Endothelial cell (in vitro differentiated cells): ENCODE measurements around the gene LRIG1. TPM values are rescaled to one million over a fixed set of nuclear protein-coding genes. Genes with fewer than 3 reads are reported as not detected.

Experiments
- DNase-seq: peaks from one replicate; pipeline ENCODE4 v3.0.0; 2021; ENCODE audit warnings: low spot score
- H3K27ac Mint-ChIP-seq: one replicate; pipeline ENCODE4 v1.8.0; 2021; ENCODE audit warnings: mixed read lengths, inconsistent platforms; ENCODE audit not compliant: unreplicated experiment
- H3K27me3 Mint-ChIP-seq: one replicate; pipeline ENCODE4 v1.8.0; 2021; ENCODE audit warnings: mild to moderate bottlenecking, moderate library complexity, mixed read lengths, inconsistent platforms; ENCODE audit not compliant: unreplicated experiment
- H3K36me3 Mint-ChIP-seq: one replicate; pipeline ENCODE4 v1.8.0; 2021; ENCODE audit warnings: mild to moderate bottlenecking, low read depth, mixed read lengths, inconsistent platforms; ENCODE audit not compliant: unreplicated experiment
- H3K4me1 Mint-ChIP-seq: one replicate; pipeline ENCODE4 v1.8.0; 2021; ENCODE audit warnings: mild to moderate bottlenecking, mixed read lengths, inconsistent platforms; ENCODE audit not compliant: unreplicated experiment
- H3K4me3 Mint-ChIP-seq: one replicate; pipeline ENCODE4 v1.8.0; 2021; ENCODE audit warnings: mild to moderate bottlenecking, mixed read lengths, inconsistent platforms; ENCODE audit not compliant: unreplicated experiment
- H3K9me3 Mint-ChIP-seq: one replicate; pipeline ENCODE4 v1.8.0; 2021; ENCODE audit warnings: mixed read lengths, inconsistent platforms; ENCODE audit not compliant: unreplicated experiment
- CTCF ChIP-seq: fragments of 200-600 bp; sonication (generic); IDR thresholded peaks from one replicate; pipeline ENCODE4 v1.5.0; 2021; ENCODE audit warnings: antibody characterized with exemption; ENCODE audit not compliant: unreplicated experiment
- total RNA-seq: library from RNA; stranded (reverse); fragmentation: NEBNext Ultra II Directional; extraction: Animal tissue kit (Norgen Biotek cat#: 25700); gene quantifications from one replicate; pipeline ENCODE4 v1.2.1, GENCODE V29; 2021; ENCODE audit not compliant: unreplicated experiment

LRIG1 gene
- total RNA-seq, 1 donor from 2014 or later, result 25.1 TPM

- H3K27ac Mint-ChIP-seq, result no peak overlapping the region
- peaks cover 52% of the 10 kb centered on the region for H3K4me1 Mint-ChIP-seq
These were observed 7.2 kb downstream of the LRIG1 start for GRCh38 chr3:66493458-66494099.

GRCh38 chr3:66492672-66493071 lies 8.2 kb downstream of the LRIG1 start:
- H3K4me1 Mint-ChIP-seq, result peaks cover 50% of the 10 kb centered on the region
- no peak overlapping the region for H3K27ac Mint-ChIP-seq
- no peaks in the 10 kb centered on the region for H3K27me3 Mint-ChIP-seq
- no peaks in the 10 kb centered on the region for H3K36me3 Mint-ChIP-seq
- no peak overlapping the region for H3K4me3 Mint-ChIP-seq
- H3K9me3 Mint-ChIP-seq, result no peaks in the 10 kb centered on the region
- no peak for DNase-seq
- TF ChIP-seq CTCF, result no peak

More at GRCh38 chr3:66493458-66494099, 7.2 kb downstream of the LRIG1 start:
- no peak for TF ChIP-seq CTCF
- H3K4me3 Mint-ChIP-seq, result no peak overlapping the region
- H3K27me3 Mint-ChIP-seq, result no peaks in the 10 kb centered on the region
- H3K9me3 Mint-ChIP-seq, result no peaks in the 10 kb centered on the region
- H3K36me3 Mint-ChIP-seq, result no peaks in the 10 kb centered on the region
- DNase-seq, result no peak

GRCh38 chr3:66492071-66492470 lies 8.8 kb downstream of the LRIG1 start:
- no peak for DNase-seq
- H3K9me3 Mint-ChIP-seq, result no peaks in the 10 kb centered on the region
- peaks cover 50% of the 10 kb centered on the region for H3K4me1 Mint-ChIP-seq
- no peak for TF ChIP-seq CTCF
- H3K27me3 Mint-ChIP-seq, result no peaks in the 10 kb centered on the region
- no peak overlapping the region for H3K27ac Mint-ChIP-seq
- H3K36me3 Mint-ChIP-seq, result no peaks in the 10 kb centered on the region
- H3K4me3 Mint-ChIP-seq, result no peak overlapping the region

- TF ChIP-seq CTCF, result no peak
- Mint-ChIP-seq H3K27me3 (no peaks in the 10 kb centered on the region), H3K27ac (no peak overlapping the region), H3K4me3 (no peak overlapping the region), H3K36me3 (no peaks in the 10 kb centered on the region), H3K9me3 (no peaks in the 10 kb centered on the region), H3K4me1 (peaks cover 51% of the 10 kb centered on the region)
- no peak for DNase-seq
These were observed 9.8 kb downstream of the LRIG1 start for GRCh38 chr3:66490984-66491383.

GRCh38 chr3:66490214-66490613 lies 10.6 kb downstream of the LRIG1 start:
- Mint-ChIP-seq H3K4me3 (no peak overlapping the region), H3K4me1 (peaks cover 51% of the 10 kb centered on the region), H3K9me3 (no peaks in the 10 kb centered on the region), H3K27me3 (peaks cover 3% of the 10 kb centered on the region), H3K36me3 (no peaks in the 10 kb centered on the region), H3K27ac (no peak overlapping the region)
- no peak for TF ChIP-seq CTCF
- no peak for DNase-seq
